Adrenal gland (tissue), 12 donors: ENCODE results near the gene PLA2G2C. TPM values are rescaled to one million over a fixed set of nuclear protein-coding genes. Genes with fewer than 3 reads are reported as not detected.
"Not testable (repeated sequence)": the region's sequence is repeated elsewhere in the genome, so short reads cannot be mapped to it uniquely, and the experiment has no call there.

Experiments used
- DNase-seq, 7 donors: peaks; one replicate each; pipeline ENCODE4 v3.0.0-alpha.2; 2019 to 2020
- H3K27ac ChIP-seq, 5 donors: fragments of 200-600 bp; sonication (generic) in 4 of 5; 1 replicate in 3 of 5; 2 replicates in 2 of 5; pipeline versions ENCODE4 v1.5.1 to v1.8.0; 2016 to 2020; ENCODE audit warnings: mild to moderate bottlenecking in 1 of 5
- H3K27me3 ChIP-seq: fragments of 200-600 bp; 2 replicates; pipeline ENCODE4 v1.8.0; 2021
- H3K36me3 ChIP-seq, 2 donors: fragments of 200-600 bp; replicated peaks in 1 of 2; 1 replicate in 1 of 2; 2 replicates in 1 of 2; pipeline versions ENCODE4 v1.5.1 to v1.8.0; 2018 to 2022
- H3K4me1 ChIP-seq, 2 donors: fragments of 200-600 bp; replicated peaks in 1 of 2; 1 replicate in 1 of 2; 2 replicates in 1 of 2; pipeline versions ENCODE4 v1.5.1 to v1.8.0; 2018 to 2021
- H3K4me3 ChIP-seq, 4 donors: fragments of 200-600 bp; sonication (generic) in 3 of 4; one replicate each; pipeline ENCODE4 v1.5.1; 2016 to 2018
- H3K9me3 ChIP-seq, 3 donors: fragments of 200-600 bp; sonication (generic) in 1 of 3; replicated peaks in 1 of 3; 1 replicate in 2 of 3; 2 replicates in 1 of 3; pipeline versions ENCODE4 v1.5.1 to v1.8.0; 2016 to 2021
- CTCF ChIP-seq, 6 experiments: fragments of 450-650 bp in 4 of 6; fragments of 200-600 bp in 2 of 6; sonication (generic) in 1 of 6; IDR thresholded peaks; 1 replicate in 5 of 6; 2 replicates in 1 of 6; pipeline versions ENCODE4 v1.5.1 to v1.8.0; 2016 to 2021; ENCODE audit warnings: antibody characterized with exemption in 6 of 6, mild to moderate bottlenecking in 2 of 6, moderate library complexity in 1 of 6
- POLR2A ChIP-seq, 2 donors: fragments of 450-650 bp; IDR thresholded peaks; one replicate each; pipeline ENCODE4 v1.6.1; 2017; ENCODE audit warnings: antibody characterized with exemption in 2 of 2, mild to moderate bottlenecking in 2 of 2, moderate library complexity in 1 of 2
- whole genome bisulfite sequencing, 4 donors: extraction: QIAGEN DNeasy Blood & Tissue Kit in 2 of 4; methylation state at CpG; one replicate each; pipeline versions ENCODE4 v1.1.5 to v1.1.7; 2013 to 2017; 5-methylcytosine and 5-hydroxymethylcytosine counted together
- intact Hi-C, 2 donors: fragments of 100-400 bp; cut with DNase I; formaldehyde crosslinking; loops; one replicate each; pipeline versions ENCODE4 v1.14.1 to v1.15.0; 2022 to 2023
- polyA plus RNA-seq, 3 donors: library from polyadenylated mRNA; stranded (reverse); fragments of 200-250 nt in 2 of 3; fragments of 350-450 nt in 1 of 3; fragmentation: Illumina TruSeq in 1 of 3; extraction: RNeasy Lipid Tissue Mini Kit (QIAGEN cat#74804) in 1 of 3; gene quantifications; one replicate each; pipeline ENCODE4 v1.2.3, GENCODE V29; 2013 to 2014
- total RNA-seq, 9 donors: library from RNA; depleted of rRNA in 4 of 9; stranded (reverse); fragments of >200 nt in 4 of 9; fragments of 120-200 nt in 1 of 9; fragmentation: NEBNext Ultra II Directional in 1 of 9; extraction: Animal tissue kit (Norgen Biotek cat#: 25700) in 1 of 9; gene quantifications; one replicate each; pipeline versions ENCODE4 v1.1.0 to v1.2.4, GENCODE V29; 2013 to 2023
- donor health status: healthy with polysubstance abuse.
- donor health status: Bipolar disorder and iron deficiency.
- donor health status: DM: yes; HTN: yes; CAD: no.
- donor health status: DM: no; HTN: no; CAD: no.
- donor health status: DM: no; HTN: no; CAD: no.
- donor health status: DM: yes; HTN: yes; CAD: no.

Gene PLA2G2C
- total and polyA plus RNA-seq, 12 donors = 0.07 to 0.39 (median 0.12) TPM; not detected in 6

GRCh38 chr1:20137604-20138003 lies 48.7 kb downstream of the PLA2G2C start:
- Histone ChIP-seq H3K9me3 (no peaks in the 10 kb centered on the region), H3K27me3 (no peaks in the 10 kb centered on the region), H3K4me1 (no peaks in the 10 kb centered on the region), H3K27ac (no peak overlapping the region), H3K36me3 (no peaks in the 10 kb centered on the region), H3K4me3 (no peak overlapping the region)
- no peak for DNase-seq
- WGBS, 4 donors = 91 to 95% (median 93%) methylated on average over 1 of the region's 1 CpG
- TF ChIP-seq CTCF (IDR thresholded peaks at IDR 0.05) (no peak), POLR2A (IDR thresholded peaks at IDR 0.05) (no peak)
- intact Hi-C loops = no loop called here

- Histone ChIP-seq H3K27ac (no peak overlapping the region), H3K9me3 (no peaks in the 10 kb centered on the region), H3K4me1 (no peaks in the 10 kb centered on the region), H3K27me3 (no peaks in the 10 kb centered on the region), H3K4me3 (no peak overlapping the region), H3K36me3 (no peaks in the 10 kb centered on the region)
- 86 to 99% (median 88%) methylated on average over 3 to 4 of the region's 4 CpGs for WGBS, 4 donors
- DNase-seq = no peak
- TF ChIP-seq CTCF (IDR thresholded peaks at IDR 0.05) (no peak), POLR2A (IDR thresholded peaks at IDR 0.05) (no peak)
- intact Hi-C loops = no loop called here
Observed at GRCh38 chr1:20137055-20137454, 49.3 kb downstream of the PLA2G2C start.

- Histone ChIP-seq H3K4me1 (no peaks in the 10 kb centered on the region), H3K27ac (no peak overlapping the region), H3K36me3 (no peaks in the 10 kb centered on the region), H3K4me3 (no peak overlapping the region), H3K27me3 (no peaks in the 10 kb centered on the region), H3K9me3 (no peaks in the 10 kb centered on the region)
- WGBS, 4 donors = 92 to 97% (median 94%) methylated on average over 3 of the region's 3 CpGs
- DNase-seq = no peak
- TF ChIP-seq CTCF (IDR thresholded peaks at IDR 0.05) (no peak), POLR2A (IDR thresholded peaks at IDR 0.05) (no peak)
- intact Hi-C loops = no loop called here
Observed at GRCh38 chr1:20136249-20136648, 50.1 kb downstream of the PLA2G2C start.

GRCh38 chr1:20134995-20135394 lies 51.3 kb downstream of the PLA2G2C start:
- TF ChIP-seq POLR2A (IDR thresholded peaks at IDR 0.05) (no peak), CTCF (IDR thresholded peaks at IDR 0.05) (no peak)
- Histone ChIP-seq H3K4me3 (no peak overlapping the region), H3K9me3 (no peaks in the 10 kb centered on the region), H3K4me1 (no peaks in the 10 kb centered on the region), H3K36me3 (no peaks in the 10 kb centered on the region), H3K27me3 (no peaks in the 10 kb centered on the region), H3K27ac (no peak overlapping the region)
- intact Hi-C loops = no loop called here
- WGBS, 4 donors = 91 to 97% (median 93%) methylated on average over 3 of the region's 3 CpGs
- no peak for DNase-seq

- DNase-seq, intact Hi-C loops, H3K4me1 ChIP-seq, H3K27me3 ChIP-seq, H3K27ac ChIP-seq, H3K4me3 ChIP-seq, H3K9me3 ChIP-seq, H3K36me3 ChIP-seq: not testable (repeated sequence)
- 86 to 97% (median 93%) methylated on average over 3 of the region's 3 CpGs for WGBS, 4 donors
Observed at GRCh38 chr1:20130518-20130917, 55.8 kb downstream of the PLA2G2C start.
